AG09319 (cell line): ENCODE results near the gene GTF3C6.
"Not testable (repeated sequence)": the region's sequence is repeated elsewhere in the genome, so short reads cannot be mapped to it uniquely, and the experiment has no call there.

Experiments used
- DNase-seq: peaks from one replicate; pipeline ENCODE4 v3.0.0-alpha.2; 2010; ENCODE audit warnings: low read depth; ENCODE audit errors: extremely low read depth
- CTCF ChIP-seq: IDR thresholded peaks from 2 replicates; pipeline ENCODE4 v1.5.1; 2011; ENCODE audit warnings: low read depth, mild to moderate bottlenecking, inconsistent platforms, low read length, moderate library complexity

GTF3C6 gene

GRCh38 chr6:110960014-110960390, 1.5 kb downstream of the GTF3C6 start:
- no peak for TF ChIP-seq CTCF
- no peak for DNase-seq

GRCh38 chr6:110962636-110963035, 4.1 kb downstream of the GTF3C6 start:
- DNase-seq: not testable (repeated sequence)

DNA sequence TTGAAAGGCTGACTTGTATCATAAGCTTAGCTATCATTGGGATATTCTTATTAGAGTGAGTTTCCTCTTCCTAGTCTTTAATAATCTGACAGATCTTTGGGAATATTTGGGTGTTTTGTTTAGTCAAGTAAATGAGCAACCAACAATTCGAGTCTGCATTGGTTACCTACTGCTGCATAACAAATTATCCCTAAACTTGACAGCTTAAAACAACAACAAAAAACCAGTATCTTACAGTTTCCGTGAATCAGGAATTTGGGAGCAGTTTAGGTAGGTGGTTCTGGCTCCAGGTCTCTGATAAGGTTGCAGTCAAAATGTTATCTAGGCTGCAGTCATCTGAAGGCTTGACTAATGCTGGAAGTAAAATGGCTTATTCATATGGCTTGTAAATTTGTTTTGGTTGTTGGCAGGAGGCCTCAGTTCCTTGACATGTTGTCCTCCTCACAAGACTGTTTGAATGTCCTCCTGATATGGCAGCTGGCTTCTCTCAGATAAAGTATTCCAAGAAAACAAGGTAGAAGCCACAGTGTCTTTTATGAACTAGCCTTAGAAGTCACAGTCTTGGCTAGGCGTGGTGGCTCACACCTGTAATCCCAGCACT, 7.2 kb downstream of the GTF3C6 start:
- TF ChIP-seq CTCF: no peak
- DNase-seq: no peak

DNA sequence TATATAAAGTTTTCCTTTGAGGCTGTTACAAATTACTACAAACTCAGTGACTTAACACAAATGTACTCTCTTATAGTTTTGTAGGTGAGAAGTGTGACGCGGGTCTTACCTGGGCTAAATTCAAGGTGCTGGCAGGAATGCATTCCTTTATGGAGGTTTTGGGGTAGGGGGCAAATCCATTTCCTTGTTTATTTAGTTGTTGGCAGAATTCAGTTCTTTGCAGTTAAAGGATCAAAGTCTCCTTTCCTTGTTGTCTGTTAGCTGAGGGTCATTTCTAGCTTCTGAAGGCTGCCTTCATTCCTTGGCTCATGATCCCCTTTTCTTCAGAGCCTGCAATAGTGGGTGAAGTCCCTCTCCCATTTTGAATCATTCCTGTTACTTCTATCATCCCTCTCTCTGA, 10.2 kb downstream of the GTF3C6 start:
- not testable (repeated sequence) for DNase-seq

DNA sequence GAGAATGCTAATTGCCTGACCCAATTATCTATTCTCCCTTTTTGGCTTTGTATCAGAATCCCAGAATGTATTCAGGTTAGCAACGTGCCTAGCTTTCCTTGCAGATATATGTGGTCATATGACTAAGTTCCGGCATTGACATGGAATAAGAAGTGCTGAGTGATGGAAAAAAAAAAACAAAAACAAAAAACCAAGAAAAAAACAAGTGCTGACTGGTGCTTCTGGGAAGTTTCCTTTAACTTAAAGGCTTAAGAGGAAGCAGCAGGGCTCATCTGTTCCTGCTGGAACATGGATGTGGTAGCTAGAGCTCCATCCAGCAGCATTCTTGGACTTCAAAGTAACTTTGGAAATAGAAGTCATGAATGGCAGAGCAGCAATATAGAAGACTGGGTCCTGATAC, 13.0 kb downstream of the GTF3C6 start:
- DNase-seq: no peak
- no peak for TF ChIP-seq CTCF

DNA sequence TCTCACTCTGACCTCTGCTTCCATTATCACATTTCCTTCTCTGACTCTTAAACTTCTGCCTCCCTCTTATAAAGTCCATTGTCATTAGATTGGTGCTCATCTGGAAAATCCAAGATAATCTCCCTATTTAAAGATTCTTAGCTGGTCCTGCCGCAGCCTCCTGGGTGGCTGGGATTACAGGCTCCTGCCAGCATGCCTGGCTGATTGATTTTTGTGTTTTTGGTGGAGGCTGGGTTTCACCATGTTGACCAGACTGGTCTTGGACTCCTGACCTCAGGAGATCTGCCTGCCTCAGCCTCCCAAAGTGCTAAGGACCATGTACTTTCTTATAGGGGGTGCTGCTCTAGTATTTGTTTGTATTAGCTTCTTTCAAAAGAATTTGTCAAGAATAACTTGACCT, 18.1 kb downstream of the GTF3C6 start:
- DNase-seq: no peak
- TF ChIP-seq CTCF: no peak

DNA sequence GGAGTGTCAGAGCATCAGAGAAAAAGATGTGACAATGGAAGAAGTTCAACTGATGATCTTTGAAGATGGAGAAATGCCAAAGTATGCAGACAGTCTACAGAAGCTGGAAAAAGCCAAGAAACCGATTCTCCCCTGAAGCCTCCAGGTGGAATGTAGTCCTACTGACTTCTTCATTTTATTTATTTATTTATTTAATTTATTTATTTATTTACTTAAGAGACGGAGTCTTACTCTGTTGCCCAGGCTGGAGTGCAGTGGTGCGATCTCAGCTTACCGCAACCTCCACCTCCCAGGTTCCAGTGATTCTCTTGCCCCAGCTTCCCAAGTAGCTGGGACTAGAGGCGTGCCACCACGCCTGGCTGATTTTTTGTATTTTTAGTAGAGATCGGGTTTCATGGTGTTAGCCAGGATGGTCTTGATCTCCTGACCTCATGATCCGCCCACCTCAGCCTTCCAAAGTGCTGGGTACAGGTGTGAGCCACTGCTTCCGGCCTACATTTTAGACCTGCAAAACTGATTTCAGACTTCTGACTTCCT, 21.1 kb downstream of the GTF3C6 start:
- no peak for TF ChIP-seq CTCF

GRCh38 chr6:110980227-110980626, 21.7 kb downstream of the GTF3C6 start:
- no peak for TF ChIP-seq CTCF
- no peak for DNase-seq

More for the DNA sequence above, 21.1 kb downstream of the GTF3C6 start:
- no peak for DNase-seq
